Measurements from ENCODE around the gene CCL28.
"Not testable (repeated sequence)": the region's sequence is repeated elsewhere in the genome, so short reads cannot be mapped to it uniquely, and the experiment has no call there.

The CCL28 gene, protein sequence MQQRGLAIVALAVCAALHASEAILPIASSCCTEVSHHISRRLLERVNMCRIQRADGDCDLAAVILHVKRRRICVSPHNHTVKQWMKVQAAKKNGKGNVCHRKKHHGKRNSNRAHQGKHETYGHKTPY

DNA sequence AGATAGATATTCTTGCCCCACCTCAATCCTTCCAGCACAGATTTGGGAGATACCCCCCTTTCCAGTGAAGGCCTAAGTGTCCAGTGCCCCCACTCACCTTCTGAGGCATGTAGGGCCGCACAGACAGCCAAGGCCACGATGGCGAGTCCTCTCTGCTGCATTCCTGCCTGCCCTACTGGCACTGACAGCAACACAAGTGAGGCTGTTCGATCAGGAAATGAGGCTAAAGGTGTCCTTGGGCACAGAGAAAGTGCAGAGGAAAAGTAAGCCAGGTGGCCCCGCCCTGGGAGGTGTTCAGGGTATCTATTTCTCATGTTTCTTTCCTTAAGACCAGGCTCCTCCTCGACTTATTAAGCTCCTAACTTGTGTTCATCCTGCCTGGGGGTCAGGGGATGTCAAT is at the start of gene CCL28:
Gene CCL28, minus strand, starts transcription at position 236 of the 400 bp plus-strand sequence. Its CDS starts 75 bp downstream, at position 161.
- Mint-ChIP-seq H3K27ac (no peak within 1 kb of the TSS), H3K9me3 (no peaks in the 10 kb centered on the region), H3K36me3 (ENCODE audit: low read depth) (no peaks in the 10 kb centered on the region), H3K4me3 (no peak within 1 kb of the TSS), H3K27me3 (no peaks in the 10 kb centered on the region), H3K4me1 (ENCODE audit: low read depth) (no peaks in the 10 kb centered on the region)

GRCh38 chr5:43461066-43461465 is 48.9 kb upstream of the CCL28 start:
- Mint-ChIP-seq H3K36me3 (ENCODE audit: low read depth) (peaks cover 63% of the 10 kb centered on the region), H3K4me3 (no peak overlapping the region), H3K4me1 (ENCODE audit: low read depth) (peaks cover 3% of the 10 kb centered on the region), H3K9me3 (peaks cover 15% of the 10 kb centered on the region), H3K27me3 (no peaks in the 10 kb centered on the region), H3K27ac (no peak overlapping the region)

DNA sequence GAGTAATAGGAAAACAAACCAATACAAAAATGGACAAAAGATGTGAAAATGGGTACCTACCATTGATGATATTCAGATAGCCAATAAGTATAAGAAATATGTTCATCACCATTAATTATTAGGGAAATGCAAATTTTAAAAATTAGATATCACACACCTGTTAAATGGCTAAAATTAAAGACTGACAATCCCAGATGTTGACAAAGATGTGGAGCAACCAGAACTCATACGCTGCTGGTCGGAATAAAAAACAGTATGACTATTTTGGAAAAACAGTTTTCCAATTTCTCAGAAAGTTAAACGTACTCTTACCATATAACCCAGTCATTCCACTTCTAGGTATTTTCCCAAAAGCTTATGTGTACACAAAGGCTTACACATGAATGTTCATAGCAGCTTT is 44.4 kb upstream of the CCL28 start:
- Mint-ChIP-seq H3K36me3 (ENCODE audit: low read depth) (peaks cover 80% of the 10 kb centered on the region), H3K27ac (no peak overlapping the region), H3K9me3 (peaks cover 12% of the 10 kb centered on the region), H3K4me1 (ENCODE audit: low read depth) (peaks cover 3% of the 10 kb centered on the region), H3K27me3 (no peaks in the 10 kb centered on the region), H3K4me3 (no peak overlapping the region)

- H3K27me3 Mint-ChIP-seq; H3K27ac Mint-ChIP-seq; H3K4me3 Mint-ChIP-seq; H3K4me1 Mint-ChIP-seq (ENCODE audit: low read depth): not testable (repeated sequence)
- peaks cover 36% of the 10 kb centered on the region for H3K36me3 Mint-ChIP-seq (ENCODE audit: low read depth)
- peaks cover 35% of the 10 kb centered on the region for H3K9me3 Mint-ChIP-seq
Measured at GRCh38 chr5:43441575-43441974, 29.4 kb upstream of the CCL28 start.

- Mint-ChIP-seq H3K4me1 (ENCODE audit: low read depth) (no peaks in the 10 kb centered on the region), H3K27me3 (no peaks in the 10 kb centered on the region), H3K27ac (no peak overlapping the region), H3K36me3 (ENCODE audit: low read depth) (no peaks in the 10 kb centered on the region), H3K9me3 (peaks cover 25% of the 10 kb centered on the region), H3K4me3 (no peak overlapping the region)
Measured at GRCh38 chr5:43437062-43437660, 25.0 kb upstream of the CCL28 start.

GRCh38 chr5:43433382-43433781 is 21.2 kb upstream of the CCL28 start:
- Mint-ChIP-seq H3K36me3 (ENCODE audit: low read depth) (no peaks in the 10 kb centered on the region), H3K27me3 (no peaks in the 10 kb centered on the region), H3K9me3 (peaks cover 13% of the 10 kb centered on the region), H3K27ac (no peak overlapping the region), H3K4me1 (ENCODE audit: low read depth) (no peaks in the 10 kb centered on the region), H3K4me3 (no peak overlapping the region)

DNA sequence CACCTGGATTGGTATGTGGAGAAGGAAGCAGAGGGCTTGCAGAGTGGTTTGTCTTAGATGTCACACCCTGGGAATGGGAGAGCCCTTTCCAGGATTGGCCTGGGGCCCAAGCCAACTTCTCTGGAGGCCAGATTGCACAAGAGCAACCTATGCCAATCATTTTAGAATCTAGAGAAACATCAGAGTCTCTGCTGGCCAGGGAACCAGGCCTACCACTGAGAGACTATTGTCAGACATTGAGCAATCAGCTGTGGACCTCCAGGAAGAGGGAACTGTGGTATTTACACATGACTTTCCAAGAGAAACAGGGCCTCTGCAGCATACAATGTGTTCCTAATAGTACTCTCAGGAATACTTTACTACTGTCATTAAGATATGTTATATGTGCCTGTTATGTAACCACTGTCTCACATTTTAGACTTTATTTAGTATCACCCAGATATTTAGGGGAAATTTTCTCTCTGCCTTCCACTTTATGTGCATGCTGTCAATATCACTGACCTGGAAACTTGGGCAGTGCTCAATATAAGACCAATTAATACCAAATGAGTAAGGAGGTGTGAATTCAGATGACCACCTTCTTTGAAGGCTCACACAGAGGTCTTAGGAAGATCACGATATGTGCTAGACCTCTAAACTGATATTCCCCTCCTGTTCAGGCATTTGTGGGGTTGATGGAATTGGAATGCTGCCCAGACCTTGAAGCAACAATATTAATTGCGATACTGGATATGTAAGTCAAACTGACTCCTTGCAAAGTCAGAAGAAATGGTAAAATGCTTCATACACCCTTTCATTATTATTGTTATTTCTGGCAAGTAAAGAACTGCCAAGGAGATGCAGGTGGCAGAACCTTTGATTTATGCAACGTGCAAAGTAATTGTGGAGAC is 20.5 kb upstream of the CCL28 start:
- Mint-ChIP-seq H3K4me1 (ENCODE audit: low read depth) (no peaks in the 10 kb centered on the region), H3K4me3 (no peak overlapping the region), H3K9me3 (peaks cover 7% of the 10 kb centered on the region), H3K27ac (no peak overlapping the region), H3K36me3 (ENCODE audit: low read depth) (no peaks in the 10 kb centered on the region), H3K27me3 (no peaks in the 10 kb centered on the region)

DNA sequence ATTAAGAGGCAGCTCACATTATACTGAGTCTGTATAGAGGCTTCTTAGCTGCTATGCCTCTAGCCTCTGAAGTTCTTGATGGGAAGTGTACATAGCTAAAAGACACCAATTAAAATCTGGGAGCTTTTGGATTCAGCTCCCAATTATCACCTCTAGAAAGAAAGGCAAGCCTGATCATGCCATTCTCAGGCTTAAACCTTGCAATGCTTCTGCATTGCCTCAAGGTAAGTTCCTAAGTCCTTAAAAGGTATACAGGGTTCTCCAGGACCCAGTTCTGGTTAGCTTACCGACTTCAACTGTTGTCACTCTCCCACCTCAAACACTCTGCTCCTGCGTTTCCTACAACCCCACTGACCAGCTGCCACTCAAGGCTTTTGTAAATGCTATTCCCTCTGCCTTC is 17.5 kb upstream of the CCL28 start:
- Mint-ChIP-seq H3K4me3 (no peak overlapping the region), H3K4me1 (ENCODE audit: low read depth) (no peaks in the 10 kb centered on the region), H3K9me3 (no peaks in the 10 kb centered on the region), H3K27ac (no peak overlapping the region), H3K27me3 (no peaks in the 10 kb centered on the region), H3K36me3 (ENCODE audit: low read depth) (no peaks in the 10 kb centered on the region)

DNA sequence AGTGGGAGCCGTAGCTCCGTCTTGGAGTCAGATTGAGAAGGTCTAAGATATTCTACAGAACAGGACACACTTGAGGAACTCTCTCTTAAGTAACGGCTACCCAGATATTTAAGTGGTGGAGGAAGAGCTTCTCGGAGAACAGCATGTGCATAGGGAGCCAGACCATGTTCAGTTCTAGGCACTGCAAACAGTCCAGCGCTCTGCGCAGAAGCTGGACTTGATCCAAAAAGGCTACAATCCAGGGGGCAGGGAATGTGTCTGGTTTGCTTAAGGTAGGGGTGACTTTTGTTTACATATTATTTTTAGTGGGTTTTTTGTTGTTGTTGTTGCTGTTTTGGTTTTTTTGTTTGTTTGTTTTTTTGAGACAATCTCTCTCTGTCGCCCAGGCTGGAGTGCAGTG is 16.8 kb upstream of the CCL28 start:
- H3K36me3 Mint-ChIP-seq (ENCODE audit: low read depth): no peaks in the 10 kb centered on the region
- H3K9me3 Mint-ChIP-seq: no peaks in the 10 kb centered on the region
- no peak overlapping the region for H3K27ac Mint-ChIP-seq
- no peak overlapping the region for H3K4me3 Mint-ChIP-seq
- H3K27me3 Mint-ChIP-seq: no peaks in the 10 kb centered on the region
- H3K4me1 Mint-ChIP-seq (ENCODE audit: low read depth): no peaks in the 10 kb centered on the region

DNA sequence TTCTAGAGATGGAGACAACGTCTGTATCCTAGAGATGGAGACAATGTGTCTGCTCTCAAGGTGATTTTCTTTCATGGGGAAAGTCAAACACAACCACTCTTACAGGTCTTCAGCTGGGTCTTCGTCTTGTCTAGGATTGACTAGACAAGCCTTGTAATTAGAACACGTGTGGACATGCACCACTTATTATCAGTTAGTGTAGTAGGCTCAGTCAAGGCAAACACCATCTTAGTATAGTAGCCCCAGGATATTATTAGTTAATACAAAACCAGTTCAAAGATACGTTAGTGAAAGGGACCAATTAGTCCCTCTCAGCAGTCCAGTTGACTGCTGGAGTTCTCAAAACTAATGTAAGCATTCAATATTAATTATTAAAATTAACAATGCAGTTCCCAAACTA is 15.1 kb upstream of the CCL28 start:
- Mint-ChIP-seq H3K4me3 (no peak overlapping the region), H3K9me3 (no peaks in the 10 kb centered on the region), H3K4me1 (ENCODE audit: low read depth) (no peaks in the 10 kb centered on the region), H3K27ac (no peak overlapping the region), H3K36me3 (ENCODE audit: low read depth) (no peaks in the 10 kb centered on the region), H3K27me3 (no peaks in the 10 kb centered on the region)

- H3K27me3 Mint-ChIP-seq: no peaks in the 10 kb centered on the region
- no peak overlapping the region for H3K4me3 Mint-ChIP-seq
- H3K4me1 Mint-ChIP-seq (ENCODE audit: low read depth): no peaks in the 10 kb centered on the region
- H3K9me3 Mint-ChIP-seq: no peaks in the 10 kb centered on the region
- no peak overlapping the region for H3K27ac Mint-ChIP-seq
- no peaks in the 10 kb centered on the region for H3K36me3 Mint-ChIP-seq (ENCODE audit: low read depth)
Measured at GRCh38 chr5:43425983-43426382, 13.8 kb upstream of the CCL28 start.

- H3K36me3 Mint-ChIP-seq (ENCODE audit: low read depth); H3K4me1 Mint-ChIP-seq (ENCODE audit: low read depth); H3K27ac Mint-ChIP-seq; H3K9me3 Mint-ChIP-seq; H3K27me3 Mint-ChIP-seq; H3K4me3 Mint-ChIP-seq: not testable (repeated sequence)
Measured at GRCh38 chr5:43423086-43423485, 10.9 kb upstream of the CCL28 start.

GRCh38 chr5:43422143-43422542 is 10.0 kb upstream of the CCL28 start:
- Mint-ChIP-seq H3K27ac (no peak overlapping the region), H3K9me3 (no peaks in the 10 kb centered on the region), H3K36me3 (ENCODE audit: low read depth) (no peaks in the 10 kb centered on the region), H3K27me3 (peaks cover 3% of the 10 kb centered on the region), H3K4me1 (ENCODE audit: low read depth) (no peaks in the 10 kb centered on the region), H3K4me3 (no peak overlapping the region)

GRCh38 chr5:43421450-43422133 is 9.4 kb upstream of the CCL28 start:
- Mint-ChIP-seq H3K27ac (no peak overlapping the region), H3K36me3 (ENCODE audit: low read depth) (no peaks in the 10 kb centered on the region), H3K9me3 (no peaks in the 10 kb centered on the region), H3K4me1 (ENCODE audit: low read depth) (no peaks in the 10 kb centered on the region), H3K27me3 (peaks cover 3% of the 10 kb centered on the region), H3K4me3 (no peak overlapping the region)

GRCh38 chr5:43420241-43420640 is 8.1 kb upstream of the CCL28 start:
- H3K36me3 Mint-ChIP-seq (ENCODE audit: low read depth): no peaks in the 10 kb centered on the region
- no peaks in the 10 kb centered on the region for H3K4me1 Mint-ChIP-seq (ENCODE audit: low read depth)
- H3K27ac Mint-ChIP-seq: no peak overlapping the region
- H3K9me3 Mint-ChIP-seq: no peaks in the 10 kb centered on the region
- peaks cover 3% of the 10 kb centered on the region for H3K27me3 Mint-ChIP-seq
- no peak overlapping the region for H3K4me3 Mint-ChIP-seq

All from stimulated activated naive CD8-positive, alpha-beta T cell treated with anti-CD3 and anti-CD28 coated beads, Interleukin-15, Interleukin-2, amounts not matched to agents 100 ng/mL and 50 ng/mL, for 24 hours (primary cell).